ENCODE data around the gene LSAMP.
"Not testable (repeated sequence)": the region's sequence is repeated elsewhere in the genome, so short reads cannot be mapped to it uniquely, and the experiment has no call there.

LSAMP gene

DNA sequence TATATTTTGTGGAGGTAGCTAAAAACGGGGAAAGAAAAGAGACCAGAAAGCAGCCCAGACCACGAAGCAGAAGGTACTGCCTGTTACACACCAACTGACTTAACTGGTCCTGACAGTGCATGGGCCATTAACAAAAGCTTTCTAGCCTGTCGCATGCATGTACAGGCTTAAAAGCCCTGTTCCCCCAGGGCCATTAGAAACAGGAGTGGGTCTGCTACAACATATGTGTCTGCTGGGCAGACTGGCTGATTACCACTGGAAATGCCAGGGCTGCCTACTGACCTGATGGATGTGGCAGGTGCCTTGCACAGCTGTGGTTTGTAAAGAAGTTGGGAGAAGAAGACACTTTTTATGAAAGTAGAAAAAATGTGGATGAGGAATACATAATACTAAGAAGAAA lies 684.6 kb downstream of the LSAMP start:
- Histone ChIP-seq H4K20me1 (ENCODE audit: insufficient read depth, low read length, poor library complexity, severe bottlenecking) (no peaks in the 10 kb centered on the region), H2AFZ (ENCODE audit: low read length) (no peak overlapping the region), H3K9me3 (ENCODE audit: insufficient read depth, low read depth, low read length) (no peaks in the 10 kb centered on the region), H3K27me3 (ENCODE audit: insufficient read depth, low read length, poor library complexity, severe bottlenecking) (no peaks in the 10 kb centered on the region), H3K4me1 (ENCODE audit: insufficient read depth, low read length, poor library complexity, severe bottlenecking) (no peaks in the 10 kb centered on the region), H3K9ac (ENCODE audit: low read depth, low read length, poor library complexity, severe bottlenecking) (no peak overlapping the region), H3K4me2 (ENCODE audit: low read depth, low read length, poor library complexity, severe bottlenecking) (no peak overlapping the region), H3F3A (ENCODE audit: low read depth) (no peaks in the 10 kb centered on the region), H3K79me2 (ENCODE audit: insufficient read depth, low read length) (no peaks in the 10 kb centered on the region), H3K9me2 (replicated peaks; ENCODE audit: low read depth, low read length) (no peaks in the 10 kb centered on the region), H3K4me3 (ENCODE audit: low read length, poor library complexity, severe bottlenecking) (no peak overlapping the region), H3K36me3 (ENCODE audit: insufficient read depth, low read length) (no peaks in the 10 kb centered on the region)
- TF ChIP-seq, protein P1, sequence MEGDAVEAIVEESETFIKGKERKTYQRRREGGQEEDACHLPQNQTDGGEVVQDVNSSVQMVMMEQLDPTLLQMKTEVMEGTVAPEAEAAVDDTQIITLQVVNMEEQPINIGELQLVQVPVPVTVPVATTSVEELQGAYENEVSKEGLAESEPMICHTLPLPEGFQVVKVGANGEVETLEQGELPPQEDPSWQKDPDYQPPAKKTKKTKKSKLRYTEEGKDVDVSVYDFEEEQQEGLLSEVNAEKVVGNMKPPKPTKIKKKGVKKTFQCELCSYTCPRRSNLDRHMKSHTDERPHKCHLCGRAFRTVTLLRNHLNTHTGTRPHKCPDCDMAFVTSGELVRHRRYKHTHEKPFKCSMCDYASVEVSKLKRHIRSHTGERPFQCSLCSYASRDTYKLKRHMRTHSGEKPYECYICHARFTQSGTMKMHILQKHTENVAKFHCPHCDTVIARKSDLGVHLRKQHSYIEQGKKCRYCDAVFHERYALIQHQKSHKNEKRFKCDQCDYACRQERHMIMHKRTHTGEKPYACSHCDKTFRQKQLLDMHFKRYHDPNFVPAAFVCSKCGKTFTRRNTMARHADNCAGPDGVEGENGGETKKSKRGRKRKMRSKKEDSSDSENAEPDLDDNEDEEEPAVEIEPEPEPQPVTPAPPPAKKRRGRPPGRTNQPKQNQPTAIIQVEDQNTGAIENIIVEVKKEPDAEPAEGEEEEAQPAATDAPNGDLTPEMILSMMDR (conservative IDR thresholded peaks at IDR 0.05; ENCODE audit: low read length) = no peak
- no peak for TF ChIP-seq EZH2phosphoT487 (IDR thresholded peaks at IDR 0.05; ENCODE audit: borderline replicate concordance)

DNA sequence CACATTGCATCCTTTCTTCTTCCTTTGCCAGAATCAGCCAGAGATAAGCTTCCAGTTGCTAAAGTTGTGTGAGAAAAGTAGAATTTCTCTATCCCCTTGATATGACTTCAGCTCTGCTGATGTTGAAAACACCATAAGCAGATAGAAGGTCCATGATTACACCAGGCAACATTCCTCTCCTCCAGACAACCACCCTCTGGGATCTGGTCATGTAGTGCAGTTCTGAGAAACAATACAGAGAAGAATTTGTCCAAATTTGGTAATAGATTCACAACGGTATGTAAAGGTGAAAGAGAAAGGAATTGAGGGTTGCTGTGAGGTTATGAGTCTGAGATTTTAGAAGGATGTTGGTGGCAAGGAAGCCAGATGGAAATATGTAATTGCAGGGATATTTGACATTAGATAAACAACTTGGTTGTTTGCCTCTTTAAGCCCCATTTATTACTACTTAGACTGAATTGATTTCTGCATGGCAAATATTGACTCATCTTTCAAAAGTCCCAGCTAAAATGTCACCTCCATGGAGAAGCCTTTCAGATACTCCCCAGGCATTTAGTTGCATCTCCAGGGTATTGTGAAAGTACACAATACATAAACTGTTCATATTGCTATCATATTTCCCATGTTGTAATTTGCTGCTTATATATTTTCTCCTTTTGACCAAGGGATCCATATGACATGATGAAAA lies 687.1 kb downstream of the LSAMP start:
- H3K9me3 ChIP-seq (ENCODE audit: insufficient read depth, low read depth, low read length) = no peaks in the 10 kb centered on the region
- H3K4me1 ChIP-seq (ENCODE audit: insufficient read depth, low read length, poor library complexity, severe bottlenecking) = no peaks in the 10 kb centered on the region
- no peaks in the 10 kb centered on the region for H3K36me3 ChIP-seq (ENCODE audit: insufficient read depth, low read length)
- no peak overlapping the region for H3K9ac ChIP-seq (ENCODE audit: low read depth, low read length, poor library complexity, severe bottlenecking)
- no peaks in the 10 kb centered on the region for H3F3A ChIP-seq (ENCODE audit: low read depth)
- no peaks in the 10 kb centered on the region for H3K9me2 ChIP-seq (replicated peaks; ENCODE audit: low read depth, low read length)
- H3K79me2 ChIP-seq (ENCODE audit: insufficient read depth, low read length) = no peaks in the 10 kb centered on the region
- no peak overlapping the region for H2AFZ ChIP-seq (ENCODE audit: low read length)
- no peak overlapping the region for H3K4me2 ChIP-seq (ENCODE audit: low read depth, low read length, poor library complexity, severe bottlenecking)
- H3K27me3 ChIP-seq (ENCODE audit: insufficient read depth, low read length, poor library complexity, severe bottlenecking) = no peaks in the 10 kb centered on the region
- no peaks in the 10 kb centered on the region for H4K20me1 ChIP-seq (ENCODE audit: insufficient read depth, low read length, poor library complexity, severe bottlenecking)
- no peak overlapping the region for H3K4me3 ChIP-seq (ENCODE audit: low read length, poor library complexity, severe bottlenecking)
- TF ChIP-seq EZH2phosphoT487 (IDR thresholded peaks at IDR 0.05; ENCODE audit: borderline replicate concordance) = no peak

DNA sequence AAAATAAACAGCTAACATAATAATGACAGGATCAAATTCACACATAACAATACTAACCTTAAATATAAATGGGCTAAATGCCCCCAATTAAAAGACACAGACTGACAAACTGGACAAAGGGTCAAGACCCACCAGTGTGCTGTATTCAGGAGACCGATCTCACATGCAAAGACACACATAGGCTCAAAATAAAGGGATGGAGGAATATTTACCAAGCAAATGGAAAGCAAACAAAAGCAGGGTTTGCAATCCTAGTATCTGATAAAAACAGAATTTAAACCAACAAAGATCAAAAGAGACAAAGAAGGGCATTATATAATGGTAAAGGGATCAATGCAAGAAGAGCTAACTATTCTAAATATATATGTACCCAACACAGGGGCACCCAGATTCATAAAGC lies 692.3 kb downstream of the LSAMP start:
- not testable (repeated sequence) for H3K4me3 ChIP-seq (ENCODE audit: low read length, poor library complexity, severe bottlenecking); H3K79me2 ChIP-seq (ENCODE audit: insufficient read depth, low read length); H3K36me3 ChIP-seq (ENCODE audit: insufficient read depth, low read length); H3K27me3 ChIP-seq (ENCODE audit: insufficient read depth, low read length, poor library complexity, severe bottlenecking); H2AFZ ChIP-seq (ENCODE audit: low read length); H3K9me2 ChIP-seq (replicated peaks; ENCODE audit: low read depth, low read length); H4K20me1 ChIP-seq (ENCODE audit: insufficient read depth, low read length, poor library complexity, severe bottlenecking); H3K4me2 ChIP-seq (ENCODE audit: low read depth, low read length, poor library complexity, severe bottlenecking); H3K9ac ChIP-seq (ENCODE audit: low read depth, low read length, poor library complexity, severe bottlenecking); H3K9me3 ChIP-seq (ENCODE audit: insufficient read depth, low read depth, low read length); H3F3A ChIP-seq (ENCODE audit: low read depth); H3K4me1 ChIP-seq (ENCODE audit: insufficient read depth, low read length, poor library complexity, severe bottlenecking)
